ENCODE data around the gene FRY. TPM values are rescaled to one million over a fixed set of nuclear protein-coding genes. Genes with fewer than 3 reads are reported as not detected.

Gene FRY
- total and polyA plus RNA-seq, 10 donors = 0.80 to 30.0 (median 23.5) TPM

DNA sequence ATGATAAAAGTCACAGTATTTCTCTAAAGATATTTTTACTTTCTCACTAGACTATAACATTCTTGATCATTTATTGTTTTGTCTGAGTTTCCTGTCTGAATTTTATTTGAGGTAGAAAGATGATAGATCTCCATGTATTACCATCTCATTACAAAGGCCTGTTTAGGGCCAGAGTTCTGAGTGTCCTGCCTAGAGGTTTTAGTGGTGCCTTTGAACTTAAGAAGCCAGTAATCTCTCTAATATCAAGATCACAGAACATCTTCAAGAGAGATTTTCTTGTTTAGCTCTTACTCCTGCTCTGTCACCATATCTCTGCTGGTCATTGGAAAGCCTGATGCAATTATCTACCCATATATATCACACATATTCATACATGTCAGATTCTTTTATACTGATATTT lies 182.1 kb downstream of the FRY start:
- intact Hi-C loops (cut with DNase I; ENCODE audit: low total_unique reads) = no loop called here
- Histone ChIP-seq H3K27me3 (replicated peaks in 1 of 7) (no peaks in the 10 kb centered on the region), H3K9me3 (no peaks in the 10 kb centered on the region), H3K27ac (no peak overlapping the region), H3K4me1 (no peaks in the 10 kb centered on the region), H3K4me3 (no peak overlapping the region), H3K36me3 (peaks cover 0 to 98% (median 14%) of the 10 kb centered on the region in 6 donors)
- no peak for DNase-seq
- TF ChIP-seq POLR2A (IDR thresholded peaks at IDR 0.05) (no peak), POLR2AphosphoS5 (IDR thresholded peaks at IDR 0.05) (no peak)
- TF ChIP-seq, protein P1, sequence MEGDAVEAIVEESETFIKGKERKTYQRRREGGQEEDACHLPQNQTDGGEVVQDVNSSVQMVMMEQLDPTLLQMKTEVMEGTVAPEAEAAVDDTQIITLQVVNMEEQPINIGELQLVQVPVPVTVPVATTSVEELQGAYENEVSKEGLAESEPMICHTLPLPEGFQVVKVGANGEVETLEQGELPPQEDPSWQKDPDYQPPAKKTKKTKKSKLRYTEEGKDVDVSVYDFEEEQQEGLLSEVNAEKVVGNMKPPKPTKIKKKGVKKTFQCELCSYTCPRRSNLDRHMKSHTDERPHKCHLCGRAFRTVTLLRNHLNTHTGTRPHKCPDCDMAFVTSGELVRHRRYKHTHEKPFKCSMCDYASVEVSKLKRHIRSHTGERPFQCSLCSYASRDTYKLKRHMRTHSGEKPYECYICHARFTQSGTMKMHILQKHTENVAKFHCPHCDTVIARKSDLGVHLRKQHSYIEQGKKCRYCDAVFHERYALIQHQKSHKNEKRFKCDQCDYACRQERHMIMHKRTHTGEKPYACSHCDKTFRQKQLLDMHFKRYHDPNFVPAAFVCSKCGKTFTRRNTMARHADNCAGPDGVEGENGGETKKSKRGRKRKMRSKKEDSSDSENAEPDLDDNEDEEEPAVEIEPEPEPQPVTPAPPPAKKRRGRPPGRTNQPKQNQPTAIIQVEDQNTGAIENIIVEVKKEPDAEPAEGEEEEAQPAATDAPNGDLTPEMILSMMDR (IDR thresholded peaks at IDR 0.05 in 8 of 11, conservative IDR thresholded peaks at IDR 0.05 in 3 of 11) = no peak

DNA sequence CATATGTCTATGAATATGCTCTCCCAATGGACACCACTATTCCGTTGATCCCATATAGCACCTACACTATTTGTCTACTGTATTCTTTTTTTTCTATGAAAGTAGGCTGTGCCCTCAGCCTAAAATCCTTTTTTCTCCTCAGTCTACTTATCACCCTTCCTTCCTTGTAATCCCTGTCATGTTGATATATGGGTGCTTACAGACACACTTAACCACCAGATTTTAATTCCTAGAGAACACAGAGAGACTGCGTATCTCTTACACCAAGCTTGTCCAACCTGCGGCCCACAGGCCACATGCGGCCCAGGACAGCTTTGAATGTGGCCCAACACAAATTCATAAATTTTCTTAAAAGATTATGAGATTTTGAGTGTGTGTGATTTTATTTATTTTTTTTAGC lies 182.5 kb downstream of the FRY start:
- TF ChIP-seq, protein P1 (IDR thresholded peaks at IDR 0.05 in 8 of 11, conservative IDR thresholded peaks at IDR 0.05 in 3 of 11) = no peak
- no peak for TF ChIP-seq POLR2A (IDR thresholded peaks at IDR 0.05)
- TF ChIP-seq POLR2AphosphoS5 (IDR thresholded peaks at IDR 0.05) = no peak
- intact Hi-C loops (cut with DNase I; ENCODE audit: low total_unique reads) = no loop called here
- no peak overlapping the region for H3K4me3 ChIP-seq
- no peak for DNase-seq
- H3K27ac ChIP-seq = no peak overlapping the region
- H3K27me3 ChIP-seq (replicated peaks in 1 of 7) = no peaks in the 10 kb centered on the region
- H3K9me3 ChIP-seq = no peaks in the 10 kb centered on the region
- no peaks in the 10 kb centered on the region for H3K4me1 ChIP-seq
- WGBS, 5 donors = 94 to 99% (median 96%) methylated on average over 4 of the region's 4 CpGs
- peaks cover 0 to 98% (median 11%) of the 10 kb centered on the region in 6 donors for H3K36me3 ChIP-seq

DNA sequence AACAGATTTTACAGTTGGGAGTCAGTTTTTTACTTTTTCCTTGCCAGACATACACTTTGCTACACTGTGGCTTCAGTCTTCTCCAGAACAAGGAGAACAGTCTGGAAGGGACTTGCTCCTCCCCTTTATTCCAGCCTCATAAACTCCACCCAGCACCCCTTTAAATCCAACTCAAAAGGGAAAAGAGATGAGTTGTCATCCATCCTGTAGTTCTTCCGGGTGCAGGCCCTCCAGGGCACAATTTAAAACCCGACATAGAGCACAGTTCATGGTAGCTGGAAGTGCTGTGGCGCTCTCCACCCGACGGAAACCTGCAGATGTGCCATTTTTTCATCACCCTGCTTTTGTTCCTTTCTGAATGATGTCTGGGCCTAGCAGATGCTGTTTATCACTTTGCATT lies 184.7 kb downstream of the FRY start:
- no peaks in the 10 kb centered on the region for H3K9me3 ChIP-seq
- H3K36me3 ChIP-seq = peaks cover 0 to 97% (median 4%) of the 10 kb centered on the region in 6 donors
- 80 to 97% (median 93%) methylated on average over 5 of the region's 5 CpGs for WGBS, 5 donors
- no peaks in the 10 kb centered on the region for H3K4me1 ChIP-seq
- no peak overlapping the region for H3K4me3 ChIP-seq
- DNase-seq = no peak
- no peak overlapping the region for H3K27ac ChIP-seq
- TF ChIP-seq POLR2A (IDR thresholded peaks at IDR 0.05) = no peak
- TF ChIP-seq, protein P1 (IDR thresholded peaks at IDR 0.05 in 8 of 11, conservative IDR thresholded peaks at IDR 0.05 in 3 of 11) = no peak
- TF ChIP-seq POLR2AphosphoS5 (IDR thresholded peaks at IDR 0.05) = no peak
- intact Hi-C loops (cut with DNase I; ENCODE audit: low total_unique reads) = no loop called here
- H3K27me3 ChIP-seq (replicated peaks in 1 of 7) = no peaks in the 10 kb centered on the region

DNA sequence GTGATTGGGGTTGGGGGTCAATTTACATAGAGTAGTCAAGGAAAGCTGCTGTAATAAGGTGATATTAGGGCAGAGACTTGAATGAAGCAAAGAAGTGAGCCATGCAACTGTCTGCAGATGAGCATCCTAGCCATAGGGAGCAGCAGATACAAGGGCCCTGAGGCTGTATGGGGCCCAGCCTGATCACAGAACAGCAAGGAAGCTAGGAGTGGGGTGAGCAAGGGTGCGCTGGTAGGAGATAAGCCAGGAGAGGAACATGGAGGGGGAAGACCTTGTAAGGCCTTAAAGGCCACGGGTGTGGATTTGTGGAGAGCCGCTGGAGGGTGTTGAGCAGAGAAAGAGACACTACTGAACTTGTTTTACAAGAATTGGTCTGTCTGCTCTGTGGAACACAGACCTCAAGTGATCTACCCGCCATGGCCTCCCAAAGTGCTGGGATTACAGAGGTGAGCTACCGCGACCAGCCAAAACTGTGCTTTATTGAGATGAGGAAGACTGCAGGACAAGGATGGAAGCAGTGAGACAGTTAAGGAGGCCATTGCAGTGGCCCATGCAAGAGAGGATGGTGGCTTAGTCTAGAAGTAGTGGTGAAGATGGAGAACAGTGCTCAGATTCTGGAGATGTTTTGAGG lies 190.6 kb downstream of the FRY start:
- no peak for DNase-seq
- intact Hi-C loops (cut with DNase I; ENCODE audit: low total_unique reads) = no loop called here
- Histone ChIP-seq H3K9me3 (no peaks in the 10 kb centered on the region), H3K4me1 (no peaks in the 10 kb centered on the region), H3K36me3 (peaks cover 0 to 98% (median 15%) of the 10 kb centered on the region in 6 donors), H3K27me3 (replicated peaks in 1 of 7) (no peaks in the 10 kb centered on the region), H3K27ac (no peak overlapping the region), H3K4me3 (no peak overlapping the region)
- TF ChIP-seq POLR2A (IDR thresholded peaks at IDR 0.05) = no peak
- TF ChIP-seq POLR2AphosphoS5 (IDR thresholded peaks at IDR 0.05) = no peak
- TF ChIP-seq, protein P1 (IDR thresholded peaks at IDR 0.05 in 8 of 11, conservative IDR thresholded peaks at IDR 0.05 in 3 of 11) = no peak
- 93 to 99% (median 97%) methylated on average over 6 of the region's 6 CpGs for WGBS, 5 donors
